Stimulated activated CD4-positive, alpha-beta T cell treated with anti-CD3 and anti-CD28 coated beads, Interleukin-12 subunit alpha, Interleukin-12 subunit beta, amount 100 ng/mL, for 48 hours (primary cell): ENCODE measurements around the gene PCNT.
A peak's percentile ranks its signal among the peaks of the same experiment; 100 is the strongest.
"Not testable (repeated sequence)": the region's sequence is repeated elsewhere in the genome, so short reads cannot be mapped to it uniquely, and the experiment has no call there.

Experiments
- DNase-seq, 3 donors: peaks; one replicate each; pipeline ENCODE4 v3.0.0-alpha.2; 2020; ENCODE audit warnings: low read depth in 2 of 3, low spot score in 1 of 3

The PCNT gene

GRCh38 chr21:46443910-46444309, 120.0 kb downstream of the PCNT start:
- no peak for DNase-seq

DNA sequence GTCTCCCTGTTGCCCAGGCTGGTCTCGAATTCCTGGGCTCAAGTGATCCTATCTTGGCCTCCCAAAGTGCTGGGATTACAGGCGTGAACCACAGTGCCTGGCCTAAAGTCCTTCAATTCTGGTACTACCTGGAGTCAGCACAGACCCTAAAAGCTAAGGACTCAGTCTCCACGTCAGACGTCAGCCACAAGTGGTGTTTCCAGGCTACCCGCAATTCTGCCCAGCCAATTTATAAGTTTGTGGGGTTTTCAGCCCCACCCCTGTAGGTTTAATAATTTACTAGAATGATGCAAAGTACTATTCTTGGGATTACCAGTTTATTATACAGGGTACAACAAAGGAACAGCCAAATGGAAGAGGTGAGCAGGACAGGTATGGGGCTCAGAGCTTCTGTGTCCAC, 124.2 kb downstream of the PCNT start:
- no peak for DNase-seq

DNA sequence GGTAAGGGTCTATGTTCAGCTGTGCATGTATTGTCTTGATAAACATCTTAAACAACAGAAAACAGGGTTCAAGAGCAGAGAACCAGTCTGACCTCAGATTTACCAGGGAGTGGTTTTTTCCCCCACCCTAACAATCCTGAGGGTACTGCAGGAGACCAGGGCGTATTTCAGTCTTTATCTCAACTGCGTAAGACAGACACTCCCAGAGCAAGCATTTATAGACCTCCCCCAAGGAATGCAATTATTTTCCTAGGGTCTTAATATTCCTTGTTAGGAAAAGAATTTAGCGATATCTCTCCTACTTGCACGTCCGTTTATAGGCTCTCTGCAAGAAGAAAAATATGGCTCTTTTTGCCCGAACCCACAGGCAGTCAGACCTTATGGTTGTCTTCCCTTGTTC, 124.9 kb downstream of the PCNT start:
- DNase-seq = not testable (repeated sequence)

GRCh38 chr21:46452710-46453109, 128.8 kb downstream of the PCNT start:
- DNase-seq = no peak

- DNase-seq = no peak
These were observed 130.2 kb downstream of the PCNT start for GRCh38 chr21:46454142-46454541.

DNA sequence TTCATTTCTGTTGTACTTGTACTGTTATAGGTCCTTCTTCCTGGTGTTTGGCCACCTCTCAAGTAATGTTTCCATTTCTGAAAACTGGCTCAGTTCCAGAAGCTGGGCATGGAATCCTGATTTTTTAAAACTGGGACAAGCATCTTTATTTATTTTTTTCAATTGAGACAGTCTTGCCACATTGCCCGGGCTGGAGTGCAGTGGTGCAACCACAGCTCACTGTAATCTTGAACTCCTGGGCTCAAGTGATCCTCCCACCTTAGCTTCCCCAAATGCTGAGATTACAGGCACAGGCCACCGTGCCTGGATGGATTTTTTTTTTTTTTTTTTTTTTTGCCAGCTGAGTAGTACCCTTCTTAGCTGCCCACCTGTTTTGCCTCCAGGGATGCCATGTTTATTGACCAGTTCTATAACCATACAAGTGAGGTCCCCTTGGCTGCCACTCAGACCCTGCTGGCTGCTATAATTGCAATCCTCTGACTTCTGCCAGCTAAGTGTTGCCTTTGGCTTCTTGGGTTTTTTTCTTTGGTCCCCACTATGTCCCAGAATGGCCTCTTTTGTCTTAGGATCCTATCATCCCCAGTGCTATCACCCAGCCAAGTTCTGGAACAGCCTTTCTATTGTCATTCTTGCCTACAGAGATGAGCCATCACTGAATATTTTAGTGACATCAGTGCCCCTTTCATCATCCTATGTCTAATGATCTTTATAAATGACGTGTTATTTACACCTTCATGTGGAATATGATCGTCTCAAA, 130.9 kb downstream of the PCNT start:
- DNase-seq = no peak

- no peak for DNase-seq
These were observed 131.8 kb downstream of the PCNT start for GRCh38 chr21:46455575-46456385.

GRCh38 chr21:46456750-46457149, 132.8 kb downstream of the PCNT start:
- no peak for DNase-seq

GRCh38 chr21:46457801-46458314, 133.9 kb downstream of the PCNT start:
- peak; percentile 8 to 27 (median 17) for DNase-seq

DNA sequence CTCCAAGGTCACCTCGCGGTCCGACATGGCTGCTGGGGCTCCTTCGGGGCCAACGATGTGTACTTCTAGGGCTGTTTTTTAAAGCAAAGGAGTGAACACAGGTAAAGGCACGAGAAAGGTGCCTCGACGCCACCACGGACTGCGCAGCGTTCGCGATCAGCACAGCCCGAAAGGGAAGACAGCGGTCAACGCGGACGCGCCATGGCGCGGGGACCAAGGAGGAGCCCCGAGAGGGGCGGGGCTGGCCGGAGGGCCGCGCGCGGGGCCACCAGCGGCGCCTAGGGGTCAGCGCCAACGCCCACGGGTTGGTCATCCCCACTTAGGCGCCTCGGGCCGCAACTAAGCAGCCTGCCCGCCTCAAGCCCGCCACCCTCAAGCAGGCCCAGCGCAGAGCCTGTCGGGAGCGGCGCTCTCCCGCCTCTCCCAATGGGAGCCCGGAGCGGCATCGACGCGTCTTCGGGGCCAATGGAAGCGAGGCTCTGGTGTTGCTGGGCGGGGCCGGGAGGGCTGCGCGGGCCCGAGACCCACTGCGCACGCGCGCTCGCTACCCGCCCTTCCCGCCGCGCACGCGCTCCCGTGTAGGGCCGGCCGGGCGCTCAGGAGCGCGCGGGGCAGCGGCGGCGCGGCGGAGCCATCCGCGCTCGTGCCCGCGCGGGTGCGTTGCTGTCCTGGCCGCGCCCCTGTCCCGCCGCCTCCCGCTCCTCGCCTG, 134.5 kb downstream of the PCNT start, which contains the start of gene DIP2A:
Gene DIP2A, plus strand, starts transcription at position 577 of the 709 bp plus-strand sequence. CDS start 241 bp downstream, outside the sequence.
- peak; percentile 84 to 89 (median 88) for DNase-seq

GRCh38 chr21:46459024-46459355, 135.0 kb downstream of the PCNT start:
- no peak for DNase-seq

- peak in 1 of 3 donors; percentile 14 for DNase-seq
These were observed 135.6 kb downstream of the PCNT start for GRCh38 chr21:46459356-46460112.

DNA sequence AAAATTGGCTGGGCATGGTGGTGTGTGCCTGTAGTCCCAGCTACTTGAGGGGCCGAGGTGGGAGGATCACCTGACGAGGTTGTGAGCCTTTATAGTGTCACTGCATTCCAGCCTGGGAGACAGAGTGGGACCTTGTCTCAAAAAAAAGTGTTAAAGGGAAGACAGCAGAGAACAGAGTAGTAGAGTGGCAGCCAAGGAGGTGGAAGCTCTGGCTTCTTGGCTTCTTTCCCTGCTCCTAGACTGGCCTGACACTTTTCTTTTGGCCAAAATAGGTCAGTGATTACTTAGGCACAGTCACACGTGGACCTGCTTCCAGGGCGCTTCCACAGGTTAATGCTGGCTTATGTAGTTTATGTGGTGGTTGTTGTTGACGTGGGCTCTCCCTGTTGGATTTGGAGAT, 138.0 kb downstream of the PCNT start:
- no peak for DNase-seq

DNA sequence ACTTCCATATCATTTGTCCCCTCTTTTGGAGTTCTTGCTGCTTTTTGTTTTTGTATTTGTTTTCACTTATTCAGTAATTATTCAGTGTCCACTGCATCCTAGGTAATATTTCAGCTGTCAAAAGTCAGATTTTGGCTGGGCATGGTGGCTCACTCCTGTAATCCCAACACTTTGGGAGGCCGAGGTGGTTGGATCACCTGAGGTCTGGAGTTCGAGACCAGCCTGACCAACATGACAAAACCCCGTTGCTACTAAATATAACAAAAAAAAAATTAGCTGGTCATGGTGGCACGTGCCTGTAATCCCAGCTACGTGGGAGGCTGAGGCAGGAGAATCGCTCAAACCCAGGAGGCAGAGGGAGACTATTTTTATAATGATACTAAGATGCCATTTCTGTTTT, 141.2 kb downstream of the PCNT start:
- not testable (repeated sequence) for DNase-seq

DNA sequence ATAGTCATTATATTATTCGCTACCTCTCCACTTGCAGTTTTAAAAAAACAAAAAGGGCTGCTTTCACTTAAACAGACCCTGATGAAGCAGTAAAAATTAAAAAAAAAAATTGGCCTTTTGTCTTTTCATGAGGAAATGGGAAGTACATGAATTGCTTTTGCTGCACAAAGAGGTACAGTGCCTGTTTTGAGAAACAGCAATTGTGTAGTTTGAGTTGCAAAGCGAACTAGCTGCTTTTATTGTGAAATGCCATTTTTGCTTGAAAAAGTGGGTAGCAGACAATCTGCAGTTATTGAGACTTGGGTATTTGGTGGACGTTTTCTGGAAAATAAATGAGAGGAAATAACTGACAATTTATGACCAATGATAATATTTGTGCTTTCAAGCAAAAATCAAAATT, 141.7 kb downstream of the PCNT start:
- DNase-seq = no peak

DNA sequence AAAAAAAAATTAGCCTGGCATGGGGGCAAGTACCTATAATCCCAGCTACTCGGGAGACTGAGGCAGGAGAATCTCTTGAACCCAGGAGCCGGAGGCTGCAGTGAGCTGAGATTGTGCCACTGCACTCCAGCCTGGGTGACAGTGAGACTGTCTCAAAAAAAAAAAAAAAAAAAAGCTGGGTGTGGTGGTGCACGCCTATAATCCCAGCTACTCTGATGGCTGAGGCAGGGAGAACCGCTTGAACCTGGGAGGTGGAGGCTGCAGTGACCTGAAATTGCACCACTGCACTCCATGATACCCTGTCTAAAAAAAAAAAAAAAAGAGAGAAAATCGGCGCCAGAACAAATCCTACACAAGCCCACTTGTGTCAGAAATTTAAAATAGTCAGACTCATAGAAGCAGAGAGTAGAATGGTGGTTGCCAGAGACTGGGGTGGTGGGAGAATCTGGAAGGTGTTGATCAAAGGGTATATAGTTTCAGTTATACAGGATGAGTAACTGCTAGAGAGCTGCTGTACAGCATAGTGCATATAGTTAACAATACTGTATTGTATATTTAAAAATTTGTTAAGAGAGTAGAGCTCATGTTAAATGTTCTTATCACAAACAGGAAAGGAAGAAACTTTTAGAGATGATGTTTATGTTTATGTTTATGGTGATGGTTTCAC, 144.3 kb downstream of the PCNT start:
- no peak for DNase-seq

DNA sequence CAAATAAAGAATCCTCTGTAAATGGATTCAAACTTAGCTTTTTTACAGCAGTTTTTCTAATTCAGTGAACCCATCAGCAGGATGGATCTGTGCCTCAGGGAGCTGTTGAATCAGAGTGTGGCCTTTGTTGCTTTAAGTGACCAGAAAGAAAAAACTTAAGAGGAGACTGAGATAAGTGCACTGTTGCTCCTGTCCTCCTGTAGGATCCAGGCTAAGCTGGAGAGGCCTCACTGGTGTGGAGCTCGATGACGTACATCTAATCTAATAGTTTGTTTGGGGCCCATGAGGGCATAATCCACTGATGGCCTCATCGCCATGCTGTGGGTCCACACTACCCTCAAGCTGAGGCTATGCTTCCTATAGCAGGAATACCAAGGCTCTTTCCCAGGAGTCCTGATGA, 145.3 kb downstream of the PCNT start:
- no peak for DNase-seq

GRCh38 chr21:46471514-46471913, 147.6 kb downstream of the PCNT start:
- DNase-seq = no peak

DNA sequence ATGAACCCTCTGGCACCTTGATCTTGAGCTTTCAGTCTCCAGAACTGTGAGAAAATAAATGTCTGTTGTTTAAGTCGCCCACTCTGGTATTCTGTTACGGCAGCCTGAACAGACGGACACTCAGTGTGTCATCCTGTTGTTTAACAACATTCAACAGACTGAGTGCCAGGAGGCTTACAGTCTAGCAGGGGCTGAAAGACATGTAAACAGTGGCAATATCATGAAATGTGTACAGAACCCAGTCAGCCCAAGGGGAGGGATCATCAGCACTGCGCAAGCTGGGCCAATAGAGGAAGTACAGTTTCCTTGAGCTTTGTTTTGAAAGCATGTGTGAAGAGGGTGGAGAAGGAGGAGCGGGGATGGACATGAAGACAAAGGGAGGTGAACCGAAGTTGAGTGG, 148.3 kb downstream of the PCNT start:
- no peak for DNase-seq

DNA sequence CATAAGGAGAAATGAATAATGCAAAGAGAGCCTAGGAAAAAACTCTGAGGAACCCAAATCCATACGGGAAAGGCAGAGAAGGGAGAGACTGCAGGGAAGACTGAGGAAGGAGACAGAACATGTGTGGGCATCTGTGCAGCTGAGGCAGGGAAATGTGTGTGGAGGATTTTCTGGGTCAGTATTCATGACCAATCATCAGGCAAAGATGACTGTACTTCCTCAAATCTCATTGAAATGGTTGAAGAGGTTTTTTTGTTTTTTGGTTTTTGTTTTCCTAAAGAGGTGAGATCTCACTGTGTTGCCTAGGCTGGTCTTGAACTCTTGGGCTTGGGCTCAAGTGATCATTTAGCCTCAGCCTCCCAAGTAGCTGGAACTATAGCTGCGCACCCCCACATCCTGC, 150.4 kb downstream of the PCNT start:
- DNase-seq = no peak
